Measurements from ENCODE around the gene EPM2A.

EPM2A gene

GRCh38 chr6:145761584-145761983 is 26.3 kb upstream of the EPM2A start:
- H4K20me1 ChIP-seq (ENCODE audit: low read depth, low read length), result no peaks in the 10 kb centered on the region
- no peak overlapping the region for H3K4me3 ChIP-seq (ENCODE audit: insufficient read depth, low read length, poor library complexity, severe bottlenecking)
- no peak overlapping the region for H3K9ac ChIP-seq (ENCODE audit: low read length)
- no peaks in the 10 kb centered on the region for H3K27me3 ChIP-seq (ENCODE audit: low read length)
- H3K9me3 ChIP-seq (ENCODE audit: insufficient read depth, low read length), result no peaks in the 10 kb centered on the region
- H3K79me2 ChIP-seq (ENCODE audit: insufficient read depth, low read length), result no peaks in the 10 kb centered on the region
- H3K4me2 ChIP-seq (ENCODE audit: low read depth, low read length, poor library complexity, severe bottlenecking), result no peak overlapping the region
- peak overlapping the region; percentile 23 for H2AFZ ChIP-seq (ENCODE audit: low read depth, low read length, severe bottlenecking)
- no peaks in the 10 kb centered on the region for H3F3A ChIP-seq (ENCODE audit: insufficient read depth)
- H3K27ac ChIP-seq (ENCODE audit: low read depth, low read length), result no peak overlapping the region
- H3K36me3 ChIP-seq (ENCODE audit: low read length), result no peaks in the 10 kb centered on the region
- no peak for TF ChIP-seq EZH2phosphoT487 (conservative IDR thresholded peaks at IDR 0.05; ENCODE audit: low read length)
- TF ChIP-seq, protein P1, sequence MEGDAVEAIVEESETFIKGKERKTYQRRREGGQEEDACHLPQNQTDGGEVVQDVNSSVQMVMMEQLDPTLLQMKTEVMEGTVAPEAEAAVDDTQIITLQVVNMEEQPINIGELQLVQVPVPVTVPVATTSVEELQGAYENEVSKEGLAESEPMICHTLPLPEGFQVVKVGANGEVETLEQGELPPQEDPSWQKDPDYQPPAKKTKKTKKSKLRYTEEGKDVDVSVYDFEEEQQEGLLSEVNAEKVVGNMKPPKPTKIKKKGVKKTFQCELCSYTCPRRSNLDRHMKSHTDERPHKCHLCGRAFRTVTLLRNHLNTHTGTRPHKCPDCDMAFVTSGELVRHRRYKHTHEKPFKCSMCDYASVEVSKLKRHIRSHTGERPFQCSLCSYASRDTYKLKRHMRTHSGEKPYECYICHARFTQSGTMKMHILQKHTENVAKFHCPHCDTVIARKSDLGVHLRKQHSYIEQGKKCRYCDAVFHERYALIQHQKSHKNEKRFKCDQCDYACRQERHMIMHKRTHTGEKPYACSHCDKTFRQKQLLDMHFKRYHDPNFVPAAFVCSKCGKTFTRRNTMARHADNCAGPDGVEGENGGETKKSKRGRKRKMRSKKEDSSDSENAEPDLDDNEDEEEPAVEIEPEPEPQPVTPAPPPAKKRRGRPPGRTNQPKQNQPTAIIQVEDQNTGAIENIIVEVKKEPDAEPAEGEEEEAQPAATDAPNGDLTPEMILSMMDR (IDR thresholded peaks at IDR 0.05; ENCODE audit: insufficient read depth, low read length, poor library complexity, severe bottlenecking), result peak; percentile 84
- no peaks in the 10 kb centered on the region for H3K9me2 ChIP-seq (replicated peaks; ENCODE audit: insufficient read depth, low read length)

GRCh38 chr6:145758113-145758512 is 22.8 kb upstream of the EPM2A start:
- Histone ChIP-seq H3K9me2 (replicated peaks; ENCODE audit: insufficient read depth, low read length) (no peaks in the 10 kb centered on the region), H3K27ac (ENCODE audit: low read depth, low read length) (no peak overlapping the region), H3K36me3 (ENCODE audit: low read length) (no peaks in the 10 kb centered on the region), H2AFZ (ENCODE audit: low read depth, low read length, severe bottlenecking) (no peak overlapping the region), H3K4me3 (ENCODE audit: insufficient read depth, low read length, poor library complexity, severe bottlenecking) (no peak overlapping the region), H3K9me3 (ENCODE audit: insufficient read depth, low read length) (no peaks in the 10 kb centered on the region), H3F3A (ENCODE audit: insufficient read depth) (no peaks in the 10 kb centered on the region), H3K9ac (ENCODE audit: low read length) (no peak overlapping the region), H3K4me2 (ENCODE audit: low read depth, low read length, poor library complexity, severe bottlenecking) (no peak overlapping the region), H3K27me3 (ENCODE audit: low read length) (no peaks in the 10 kb centered on the region), H4K20me1 (ENCODE audit: low read depth, low read length) (no peaks in the 10 kb centered on the region), H3K79me2 (ENCODE audit: insufficient read depth, low read length) (no peaks in the 10 kb centered on the region)
- TF ChIP-seq EZH2phosphoT487 (conservative IDR thresholded peaks at IDR 0.05; ENCODE audit: low read length), result no peak
- TF ChIP-seq, protein P1 (IDR thresholded peaks at IDR 0.05; ENCODE audit: insufficient read depth, low read length, poor library complexity, severe bottlenecking), result no peak

- H3K4me2 ChIP-seq (ENCODE audit: low read depth, low read length, poor library complexity, severe bottlenecking), result no peak overlapping the region
- no peaks in the 10 kb centered on the region for H3K9me2 ChIP-seq (replicated peaks; ENCODE audit: insufficient read depth, low read length)
- H3K9ac ChIP-seq (ENCODE audit: low read length), result no peak overlapping the region
- H3K27ac ChIP-seq (ENCODE audit: low read depth, low read length), result no peak overlapping the region
- H4K20me1 ChIP-seq (ENCODE audit: low read depth, low read length), result no peaks in the 10 kb centered on the region
- H2AFZ ChIP-seq (ENCODE audit: low read depth, low read length, severe bottlenecking), result no peak overlapping the region
- no peaks in the 10 kb centered on the region for H3K9me3 ChIP-seq (ENCODE audit: insufficient read depth, low read length)
- H3K36me3 ChIP-seq (ENCODE audit: low read length), result no peaks in the 10 kb centered on the region
- H3K4me3 ChIP-seq (ENCODE audit: insufficient read depth, low read length, poor library complexity, severe bottlenecking), result no peak overlapping the region
- H3K27me3 ChIP-seq (ENCODE audit: low read length), result no peaks in the 10 kb centered on the region
- H3F3A ChIP-seq (ENCODE audit: insufficient read depth), result no peaks in the 10 kb centered on the region
- H3K79me2 ChIP-seq (ENCODE audit: insufficient read depth, low read length), result no peaks in the 10 kb centered on the region
- TF ChIP-seq EZH2phosphoT487 (conservative IDR thresholded peaks at IDR 0.05; ENCODE audit: low read length), result no peak
- TF ChIP-seq, protein P1 (IDR thresholded peaks at IDR 0.05; ENCODE audit: insufficient read depth, low read length, poor library complexity, severe bottlenecking), result no peak
Observed at GRCh38 chr6:145756170-145756662, 20.9 kb upstream of the EPM2A start.
